ENCODE data around the gene MTERF1. TPM values are rescaled to one million over a fixed set of nuclear protein-coding genes. Genes with fewer than 3 reads are reported as not detected.

Gene MTERF1
- total RNA-seq, 1 experiment from 2014 or later, result 12.0 TPM

DNA sequence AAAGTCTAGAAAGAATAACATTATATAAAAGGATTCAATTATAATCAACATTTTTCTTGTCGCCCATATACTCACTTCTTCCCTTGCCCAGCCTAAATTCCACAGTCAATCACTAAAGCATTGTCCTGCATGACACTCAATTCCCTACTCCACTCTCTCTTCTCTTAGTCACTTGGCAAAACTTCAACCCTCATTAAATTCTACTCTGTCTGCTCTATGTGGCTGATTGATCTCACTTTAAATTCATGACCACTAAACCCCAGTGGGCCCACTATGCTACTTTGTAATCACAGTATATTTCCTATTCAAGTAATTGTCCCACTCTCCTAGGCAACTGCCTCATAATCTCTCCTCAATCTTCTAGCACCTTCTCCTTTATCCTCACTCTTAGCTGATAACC is 54.1 kb downstream of the MTERF1 start (continued):
- TF ChIP-seq, protein P1, sequence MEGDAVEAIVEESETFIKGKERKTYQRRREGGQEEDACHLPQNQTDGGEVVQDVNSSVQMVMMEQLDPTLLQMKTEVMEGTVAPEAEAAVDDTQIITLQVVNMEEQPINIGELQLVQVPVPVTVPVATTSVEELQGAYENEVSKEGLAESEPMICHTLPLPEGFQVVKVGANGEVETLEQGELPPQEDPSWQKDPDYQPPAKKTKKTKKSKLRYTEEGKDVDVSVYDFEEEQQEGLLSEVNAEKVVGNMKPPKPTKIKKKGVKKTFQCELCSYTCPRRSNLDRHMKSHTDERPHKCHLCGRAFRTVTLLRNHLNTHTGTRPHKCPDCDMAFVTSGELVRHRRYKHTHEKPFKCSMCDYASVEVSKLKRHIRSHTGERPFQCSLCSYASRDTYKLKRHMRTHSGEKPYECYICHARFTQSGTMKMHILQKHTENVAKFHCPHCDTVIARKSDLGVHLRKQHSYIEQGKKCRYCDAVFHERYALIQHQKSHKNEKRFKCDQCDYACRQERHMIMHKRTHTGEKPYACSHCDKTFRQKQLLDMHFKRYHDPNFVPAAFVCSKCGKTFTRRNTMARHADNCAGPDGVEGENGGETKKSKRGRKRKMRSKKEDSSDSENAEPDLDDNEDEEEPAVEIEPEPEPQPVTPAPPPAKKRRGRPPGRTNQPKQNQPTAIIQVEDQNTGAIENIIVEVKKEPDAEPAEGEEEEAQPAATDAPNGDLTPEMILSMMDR (IDR thresholded peaks at IDR 0.05), result no peak
- no peak for TF ChIP-seq IRF2 (CRISPR knock-in tag; IDR thresholded peaks at IDR 0.05; ENCODE audit: borderline replicate concordance, low read depth)

DNA sequence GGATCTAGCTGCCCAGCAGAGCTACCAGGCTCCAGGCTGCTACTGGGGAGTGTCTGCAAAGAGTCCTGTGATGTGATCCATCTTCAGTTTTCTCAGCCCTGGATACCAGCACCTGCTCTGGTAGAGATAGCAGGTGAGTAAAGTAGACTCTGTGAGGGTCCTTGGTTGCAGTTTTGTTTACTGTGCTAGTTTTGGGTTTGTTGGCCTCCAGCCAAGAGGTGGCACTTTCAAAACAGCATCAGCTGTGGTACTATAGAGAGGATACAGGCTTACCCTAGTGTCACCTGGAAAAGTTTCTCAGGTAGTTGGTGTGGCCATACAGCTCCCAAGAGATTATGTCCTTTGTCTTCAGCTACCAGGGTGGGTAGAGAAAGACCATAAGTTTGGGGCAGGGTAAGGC is 56.3 kb downstream of the MTERF1 start:
- ChIA-PET POLR2A (no interaction called here), CTCF (no interaction called here)
- no peaks in the 10 kb centered on the region for H3K4me1 Mint-ChIP-seq
- H3K27me3 Mint-ChIP-seq (ENCODE audit: low read depth), result peaks cover 13% of the 10 kb centered on the region
- no peaks in the 10 kb centered on the region for H3K36me3 Mint-ChIP-seq
- DNase-seq (ENCODE audit: low spot score) (no peak), ATAC-seq (no peak)
- no peak overlapping the region for H3K4me3 Mint-ChIP-seq
- TF ChIP-seq, protein P2, sequence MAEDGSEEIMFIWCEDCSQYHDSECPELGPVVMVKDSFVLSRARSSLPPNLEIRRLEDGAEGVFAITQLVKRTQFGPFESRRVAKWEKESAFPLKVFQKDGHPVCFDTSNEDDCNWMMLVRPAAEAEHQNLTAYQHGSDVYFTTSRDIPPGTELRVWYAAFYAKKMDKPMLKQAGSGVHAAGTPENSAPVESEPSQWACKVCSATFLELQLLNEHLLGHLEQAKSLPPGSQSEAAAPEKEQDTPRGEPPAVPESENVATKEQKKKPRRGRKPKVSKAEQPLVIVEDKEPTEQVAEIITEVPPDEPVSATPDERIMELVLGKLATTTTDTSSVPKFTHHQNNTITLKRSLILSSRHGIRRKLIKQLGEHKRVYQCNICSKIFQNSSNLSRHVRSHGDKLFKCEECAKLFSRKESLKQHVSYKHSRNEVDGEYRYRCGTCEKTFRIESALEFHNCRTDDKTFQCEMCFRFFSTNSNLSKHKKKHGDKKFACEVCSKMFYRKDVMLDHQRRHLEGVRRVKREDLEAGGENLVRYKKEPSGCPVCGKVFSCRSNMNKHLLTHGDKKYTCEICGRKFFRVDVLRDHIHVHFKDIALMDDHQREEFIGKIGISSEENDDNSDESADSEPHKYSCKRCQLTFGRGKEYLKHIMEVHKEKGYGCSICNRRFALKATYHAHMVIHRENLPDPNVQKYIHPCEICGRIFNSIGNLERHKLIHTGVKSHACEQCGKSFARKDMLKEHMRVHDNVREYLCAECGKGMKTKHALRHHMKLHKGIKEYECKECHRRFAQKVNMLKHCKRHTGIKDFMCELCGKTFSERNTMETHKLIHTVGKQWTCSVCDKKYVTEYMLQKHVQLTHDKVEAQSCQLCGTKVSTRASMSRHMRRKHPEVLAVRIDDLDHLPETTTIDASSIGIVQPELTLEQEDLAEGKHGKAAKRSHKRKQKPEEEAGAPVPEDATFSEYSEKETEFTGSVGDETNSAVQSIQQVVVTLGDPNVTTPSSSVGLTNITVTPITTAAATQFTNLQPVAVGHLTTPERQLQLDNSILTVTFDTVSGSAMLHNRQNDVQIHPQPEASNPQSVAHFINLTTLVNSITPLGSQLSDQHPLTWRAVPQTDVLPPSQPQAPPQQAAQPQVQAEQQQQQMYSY (CRISPR knock-in tag; IDR thresholded peaks at IDR 0.05), result no peak
- TF ChIP-seq TCF7 (CRISPR knock-in tag; IDR thresholded peaks at IDR 0.05; ENCODE audit: low read depth), result no peak
- TF ChIP-seq, protein P3, sequence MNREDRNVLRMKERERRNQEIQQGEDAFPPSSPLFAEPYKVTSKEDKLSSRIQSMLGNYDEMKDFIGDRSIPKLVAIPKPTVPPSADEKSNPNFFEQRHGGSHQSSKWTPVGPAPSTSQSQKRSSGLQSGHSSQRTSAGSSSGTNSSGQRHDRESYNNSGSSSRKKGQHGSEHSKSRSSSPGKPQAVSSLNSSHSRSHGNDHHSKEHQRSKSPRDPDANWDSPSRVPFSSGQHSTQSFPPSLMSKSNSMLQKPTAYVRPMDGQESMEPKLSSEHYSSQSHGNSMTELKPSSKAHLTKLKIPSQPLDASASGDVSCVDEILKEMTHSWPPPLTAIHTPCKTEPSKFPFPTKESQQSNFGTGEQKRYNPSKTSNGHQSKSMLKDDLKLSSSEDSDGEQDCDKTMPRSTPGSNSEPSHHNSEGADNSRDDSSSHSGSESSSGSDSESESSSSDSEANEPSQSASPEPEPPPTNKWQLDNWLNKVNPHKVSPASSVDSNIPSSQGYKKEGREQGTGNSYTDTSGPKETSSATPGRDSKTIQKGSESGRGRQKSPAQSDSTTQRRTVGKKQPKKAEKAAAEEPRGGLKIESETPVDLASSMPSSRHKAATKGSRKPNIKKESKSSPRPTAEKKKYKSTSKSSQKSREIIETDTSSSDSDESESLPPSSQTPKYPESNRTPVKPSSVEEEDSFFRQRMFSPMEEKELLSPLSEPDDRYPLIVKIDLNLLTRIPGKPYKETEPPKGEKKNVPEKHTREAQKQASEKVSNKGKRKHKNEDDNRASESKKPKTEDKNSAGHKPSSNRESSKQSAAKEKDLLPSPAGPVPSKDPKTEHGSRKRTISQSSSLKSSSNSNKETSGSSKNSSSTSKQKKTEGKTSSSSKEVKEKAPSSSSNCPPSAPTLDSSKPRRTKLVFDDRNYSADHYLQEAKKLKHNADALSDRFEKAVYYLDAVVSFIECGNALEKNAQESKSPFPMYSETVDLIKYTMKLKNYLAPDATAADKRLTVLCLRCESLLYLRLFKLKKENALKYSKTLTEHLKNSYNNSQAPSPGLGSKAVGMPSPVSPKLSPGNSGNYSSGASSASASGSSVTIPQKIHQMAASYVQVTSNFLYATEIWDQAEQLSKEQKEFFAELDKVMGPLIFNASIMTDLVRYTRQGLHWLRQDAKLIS (CRISPR knock-in tag; IDR thresholded peaks at IDR 0.05; ENCODE audit: borderline replicate concordance), result no peak
- H3K27ac Mint-ChIP-seq, result no peak overlapping the region
- peaks cover 18% of the 10 kb centered on the region for H3K9me3 Mint-ChIP-seq

Other genes starting within 250 kb of the MTERF1 start
- gene AKAP9, start 60.2 kb upstream of the MTERF1 start, total RNA-seq (2021), result 29.4 to 35.2 TPM (median 32.7 TPM) in 3 replicates

All from WTC11 (cell line).